Activated CD8-positive, alpha-beta T cell treated with anti-CD3 and anti-CD28 coated beads for 36 hours (primary cell): ENCODE measurements around the gene A4GNT. TPM values are rescaled to one million over a fixed set of nuclear protein-coding genes. Genes with fewer than 3 reads are reported as not detected.

Source experiments
- ATAC-seq: fragments of 200-7000 bp; cut with Tn5 transposase; one replicate; pipeline ENCODE4 v1.10.0; 2021; ENCODE audit warnings: mild to moderate bottlenecking, moderate library complexity
- CTCF ChIA-PET: fragments of 350-600 bp; sonication (Branson Sonifier 250); formaldehyde crosslinking; loops from one replicate; lab custom pipeline; 2021; ENCODE audit warnings: antibody characterized with exemption; lab: Charles Lee
- POLR2A ChIA-PET: fragments of 350-600 bp; sonication (Branson Sonifier 250); formaldehyde crosslinking; loops from one replicate; lab custom pipeline; 2021; ENCODE audit warnings: antibody characterized with exemption; lab: Charles Lee
- DNase-seq: peaks from one replicate; pipeline ENCODE4 v3.0.0-alpha.2; 2020
- H3K27ac Mint-ChIP-seq: one replicate; pipeline ENCODE4 v1.8.0; 2021; ENCODE audit warnings: mild to moderate bottlenecking, mixed read lengths
- H3K27me3 Mint-ChIP-seq: one replicate; pipeline ENCODE4 v1.8.0; 2021; ENCODE audit warnings: mixed read lengths
- H3K36me3 Mint-ChIP-seq: one replicate; pipeline ENCODE4 v1.8.0; 2021; ENCODE audit warnings: low read depth, mixed read lengths
- H3K4me1 Mint-ChIP-seq: one replicate; pipeline ENCODE4 v1.8.0; 2021; ENCODE audit warnings: low read depth, mixed read lengths
- H3K4me3 Mint-ChIP-seq: one replicate; pipeline ENCODE4 v1.8.0; 2021; ENCODE audit warnings: mild to moderate bottlenecking, moderate library complexity, mixed read lengths
- H3K9me3 Mint-ChIP-seq: one replicate; pipeline ENCODE4 v1.8.0; 2021; ENCODE audit warnings: mixed read lengths
- intact Hi-C: fragments of 100-400 bp; cut with micrococcal nuclease; formaldehyde crosslinking; loops from one replicate; pipeline ENCODE4 v1.10.0; 2022
- total RNA-seq, 2 experiments: library from RNA; stranded (reverse); gene quantifications; one replicate each; pipeline ENCODE4 v1.2.3, GENCODE V29; 2021
- TF ChIP-seq, protein P1 (sequence below): fragments of 200-600 bp; IDR thresholded peaks from one replicate; pipeline ENCODE4 v1.8.0; 2022; ENCODE audit warnings: antibody characterized with exemption, mild to moderate bottlenecking

The A4GNT gene
- total RNA-seq, 2 experiments from 2014 or later, result not detected

DNA sequence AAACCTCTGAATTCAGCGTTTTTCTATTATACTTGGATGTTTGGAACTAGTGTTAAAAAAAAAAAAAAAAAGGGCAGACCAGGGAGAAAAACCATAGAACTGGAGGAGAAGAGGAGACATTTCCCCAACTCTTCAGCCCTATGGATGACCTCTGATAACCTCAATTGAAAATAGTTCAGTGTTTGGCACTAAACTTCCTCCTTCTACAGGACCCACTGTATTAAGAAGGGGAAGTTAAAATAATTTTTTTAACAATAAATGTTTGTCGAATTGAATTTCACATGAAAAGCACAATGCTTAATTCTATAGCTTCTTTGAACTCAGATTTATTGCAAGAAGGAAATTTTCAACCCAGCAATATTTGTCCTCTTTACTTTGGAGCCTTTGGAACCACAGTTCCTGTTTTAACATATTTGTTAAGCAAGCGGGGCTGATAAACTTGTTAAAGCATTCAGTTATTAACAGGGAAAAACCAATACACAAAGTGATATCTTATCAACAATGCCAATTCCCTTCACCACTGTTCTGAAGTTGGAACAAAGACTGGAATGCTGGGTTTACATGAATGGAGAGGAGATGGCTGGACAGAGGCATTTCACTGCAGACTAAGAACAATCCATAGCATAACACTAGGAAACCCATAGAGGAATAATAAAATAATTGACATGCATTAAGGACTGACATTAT is 3.1 kb upstream of the A4GNT start:
- H3K9me3 Mint-ChIP-seq, result no peaks in the 10 kb centered on the region
- H3K4me3 Mint-ChIP-seq, result no peak overlapping the region
- H3K27ac Mint-ChIP-seq, result no peak overlapping the region
- ATAC-seq (no peak), DNase-seq (no peak)
- TF ChIP-seq, protein P1, sequence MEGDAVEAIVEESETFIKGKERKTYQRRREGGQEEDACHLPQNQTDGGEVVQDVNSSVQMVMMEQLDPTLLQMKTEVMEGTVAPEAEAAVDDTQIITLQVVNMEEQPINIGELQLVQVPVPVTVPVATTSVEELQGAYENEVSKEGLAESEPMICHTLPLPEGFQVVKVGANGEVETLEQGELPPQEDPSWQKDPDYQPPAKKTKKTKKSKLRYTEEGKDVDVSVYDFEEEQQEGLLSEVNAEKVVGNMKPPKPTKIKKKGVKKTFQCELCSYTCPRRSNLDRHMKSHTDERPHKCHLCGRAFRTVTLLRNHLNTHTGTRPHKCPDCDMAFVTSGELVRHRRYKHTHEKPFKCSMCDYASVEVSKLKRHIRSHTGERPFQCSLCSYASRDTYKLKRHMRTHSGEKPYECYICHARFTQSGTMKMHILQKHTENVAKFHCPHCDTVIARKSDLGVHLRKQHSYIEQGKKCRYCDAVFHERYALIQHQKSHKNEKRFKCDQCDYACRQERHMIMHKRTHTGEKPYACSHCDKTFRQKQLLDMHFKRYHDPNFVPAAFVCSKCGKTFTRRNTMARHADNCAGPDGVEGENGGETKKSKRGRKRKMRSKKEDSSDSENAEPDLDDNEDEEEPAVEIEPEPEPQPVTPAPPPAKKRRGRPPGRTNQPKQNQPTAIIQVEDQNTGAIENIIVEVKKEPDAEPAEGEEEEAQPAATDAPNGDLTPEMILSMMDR, result no peak
- CTCF ChIA-PET, result no interaction called here
- H3K36me3 Mint-ChIP-seq, result no peaks in the 10 kb centered on the region
- H3K4me1 Mint-ChIP-seq, result no peaks in the 10 kb centered on the region
- H3K27me3 Mint-ChIP-seq, result peaks cover 4% of the 10 kb centered on the region
- intact Hi-C loops, result no loop called here
- POLR2A ChIA-PET, result interaction anchor here (0.6 kb wide), 1 partner anchor 541 kb away, joined by 3 read pairs; no protein-coding TSS in a partner anchor

DNA sequence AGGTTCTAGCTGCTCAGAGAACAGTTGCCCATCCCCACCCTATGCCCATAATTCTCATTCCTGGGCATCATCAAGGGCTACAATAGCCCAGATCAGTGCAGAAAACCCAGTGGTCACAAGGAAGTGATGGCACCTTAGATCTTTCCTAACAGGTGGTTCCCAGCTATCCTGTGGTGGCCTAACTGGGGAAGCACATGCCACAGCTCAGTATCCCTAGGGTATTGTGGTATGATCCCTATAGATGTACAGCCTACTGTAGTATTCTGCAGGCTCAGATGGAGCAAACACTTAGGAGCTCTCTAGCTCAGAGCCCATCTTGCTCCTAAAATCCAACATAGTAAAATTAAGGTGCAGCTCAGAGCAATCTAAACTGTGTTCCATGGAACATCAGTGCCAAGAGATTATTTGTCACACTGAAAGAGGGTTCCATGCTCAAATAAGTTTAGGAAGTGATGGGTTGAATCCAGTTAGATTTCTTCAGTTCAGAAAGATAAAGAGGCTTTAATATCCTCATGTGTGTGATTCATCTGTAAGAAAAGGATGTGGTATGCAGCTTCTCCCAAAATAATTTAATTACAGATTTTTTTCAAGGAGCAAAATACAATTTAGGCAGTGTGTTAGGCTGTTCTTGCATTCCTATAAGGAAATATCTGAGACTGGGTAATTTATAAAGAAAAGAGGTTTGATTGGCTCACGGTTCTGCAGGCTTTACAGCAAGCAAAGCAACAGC is 4.4 kb downstream of the A4GNT start:
- no peaks in the 10 kb centered on the region for H3K4me1 Mint-ChIP-seq
- peaks cover 5% of the 10 kb centered on the region for H3K27me3 Mint-ChIP-seq
- CTCF ChIA-PET, result interaction anchor here (1.7 kb wide), 1 partner anchor 9 kb away, joined by 5 read pairs; no protein-coding TSS in a partner anchor
- TF ChIP-seq, protein P1, result no peak
- intact Hi-C loops, result no loop called here
- H3K36me3 Mint-ChIP-seq, result no peaks in the 10 kb centered on the region
- DNase-seq, result no peak
- H3K4me3 Mint-ChIP-seq, result no peak overlapping the region
- peaks cover 1% of the 10 kb centered on the region for H3K9me3 Mint-ChIP-seq
- POLR2A ChIA-PET, result no interaction called here
- ATAC-seq, result no peak
- no peak overlapping the region for H3K27ac Mint-ChIP-seq

DNA sequence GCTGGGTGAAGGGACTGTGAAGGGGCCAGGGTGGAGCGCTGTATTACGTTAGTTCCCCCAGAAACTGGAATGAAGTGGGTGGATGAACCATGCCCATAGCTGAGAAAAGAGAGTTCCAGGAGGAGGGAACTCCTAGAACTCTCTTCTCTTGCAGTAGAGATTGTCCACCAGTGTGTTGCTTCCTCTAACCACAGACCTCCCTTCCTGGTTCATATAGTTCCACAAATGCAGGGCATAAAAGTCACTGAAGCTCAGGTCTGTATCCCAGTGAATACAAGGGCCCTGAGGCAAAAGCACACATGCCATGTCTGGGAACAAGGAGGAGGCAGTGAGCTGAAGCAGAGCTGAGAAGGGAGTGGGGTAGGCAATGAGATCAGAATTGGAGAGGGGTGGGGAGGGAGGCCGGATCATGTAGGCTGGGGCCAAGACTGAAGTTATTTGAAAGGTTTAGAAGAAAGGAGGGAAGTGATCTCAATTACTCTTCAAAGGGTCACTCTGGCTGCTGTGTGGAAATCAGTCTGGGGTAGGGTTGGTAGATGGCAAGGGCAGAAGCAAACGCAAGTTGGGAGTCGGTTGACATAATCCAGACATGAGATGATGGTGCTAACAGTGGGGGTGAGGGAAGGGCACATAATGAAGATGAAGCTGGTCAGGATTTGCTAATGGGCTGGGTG is 6.5 kb downstream of the A4GNT start:
- ChIA-PET CTCF (no interaction called here), POLR2A (no interaction called here)
- Mint-ChIP-seq H3K36me3 (no peaks in the 10 kb centered on the region), H3K27me3 (peaks cover 5% of the 10 kb centered on the region), H3K9me3 (peaks cover 1% of the 10 kb centered on the region), H3K4me1 (no peaks in the 10 kb centered on the region), H3K27ac (no peak overlapping the region), H3K4me3 (no peak overlapping the region)
- TF ChIP-seq, protein P1, result no peak
- ATAC-seq, result no peak
- no peak for DNase-seq
- intact Hi-C loops, result no loop called here

DNA sequence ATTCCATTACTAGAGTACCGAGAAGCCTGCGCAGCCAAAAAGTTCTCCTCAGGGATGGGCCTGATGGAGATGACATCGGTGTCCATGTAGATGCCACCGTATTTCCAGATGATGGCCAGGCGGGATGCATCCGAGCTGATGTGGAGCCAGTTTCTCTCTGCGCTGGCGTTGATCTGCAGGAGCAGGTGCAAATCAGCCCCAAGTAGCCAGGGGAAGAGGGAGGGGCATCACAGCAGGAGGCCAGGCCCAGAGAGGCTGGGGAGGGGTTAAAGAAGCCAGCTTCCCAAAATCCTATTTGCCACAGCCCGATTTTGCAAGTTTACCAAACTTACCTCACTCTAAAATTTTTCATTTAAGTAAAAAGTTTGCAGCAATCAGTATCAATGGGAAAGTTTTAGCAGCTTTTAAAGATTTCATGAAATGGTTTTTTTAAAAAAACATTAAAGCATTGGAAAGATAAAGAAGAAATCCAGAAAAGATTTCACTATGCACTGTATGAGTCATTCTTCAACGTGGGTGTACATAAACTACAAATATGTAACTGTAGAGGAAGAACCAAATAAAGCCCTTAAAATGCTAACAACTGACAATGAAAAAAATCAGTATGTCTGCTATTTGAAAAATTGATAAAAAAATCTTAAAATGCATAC is 7.4 kb downstream of the A4GNT start:
- H3K27me3 Mint-ChIP-seq, result peaks cover 8% of the 10 kb centered on the region
- peaks cover 1% of the 10 kb centered on the region for H3K9me3 Mint-ChIP-seq
- ChIA-PET CTCF (no interaction called here), POLR2A (interaction anchor here (0.6 kb wide), 1 partner anchor 51 kb away, joined by 3 read pairs; no protein-coding TSS in a partner anchor)
- ATAC-seq (no peak), DNase-seq (no peak)
- intact Hi-C loops, result no loop called here
- TF ChIP-seq, protein P1, result no peak
- H3K36me3 Mint-ChIP-seq, result no peaks in the 10 kb centered on the region
- no peaks in the 10 kb centered on the region for H3K4me1 Mint-ChIP-seq
- H3K4me3 Mint-ChIP-seq, result no peak overlapping the region
- no peak overlapping the region for H3K27ac Mint-ChIP-seq
